Suppressor macrophage treated with lipopolysaccharide for 4 hours (primary cell): Measurements from ENCODE around the gene ILDR2.

Source experiments
- DNase-seq: peaks from one replicate; pipeline ENCODE4 v3.0.0-alpha.2; 2020

The ILDR2 gene

GRCh38 chr1:166975361-166976129 lies at the start of gene ILDR2:
Gene ILDR2 (minus strand): TSS chr1:166975540. CDS start chr1:166975268, 272 bp downstream.
- peak; percentile 47 for DNase-seq

- DNase-seq = no peak
Measured at GRCh38 chr1:167022384-167022783, 47.0 kb upstream of the ILDR2 start.

GRCh38 chr1:167016100-167016750 lies 40.9 kb upstream of the ILDR2 start:
- DNase-seq = peak; percentile 16

GRCh38 chr1:167013108-167013929 lies 38.0 kb upstream of the ILDR2 start:
- no peak for DNase-seq

- DNase-seq = no peak
Measured at GRCh38 chr1:167012570-167012969, 37.2 kb upstream of the ILDR2 start.

- DNase-seq = no peak
Measured at GRCh38 chr1:167011560-167012191, 36.3 kb upstream of the ILDR2 start.

GRCh38 chr1:167003711-167004110 lies 28.4 kb upstream of the ILDR2 start:
- DNase-seq = no peak

- no peak for DNase-seq
Measured at GRCh38 chr1:167002354-167002753, 27.0 kb upstream of the ILDR2 start.

- DNase-seq = no peak
Measured at GRCh38 chr1:167000546-167000945, 25.2 kb upstream of the ILDR2 start.

GRCh38 chr1:166999500-167000055 lies 24.2 kb upstream of the ILDR2 start:
- DNase-seq = no peak

GRCh38 chr1:166999075-166999474 lies 23.7 kb upstream of the ILDR2 start:
- no peak for DNase-seq

GRCh38 chr1:166988974-166989515 lies 13.7 kb upstream of the ILDR2 start, which contains the start of gene MAEL:
Gene MAEL (plus strand): TSS chr1:166989280. CDS start chr1:166989353, 73 bp downstream.
- DNase-seq = no peak

- DNase-seq = no peak
Measured at GRCh38 chr1:166981589-166981988, 6.2 kb upstream of the ILDR2 start.

GRCh38 chr1:166980818-166981217 lies 5.5 kb upstream of the ILDR2 start:
- DNase-seq = no peak

GRCh38 chr1:166980383-166980782 lies 5.0 kb upstream of the ILDR2 start:
- DNase-seq = no peak

- no peak for DNase-seq
Measured at GRCh38 chr1:166978821-166979220, 3.5 kb upstream of the ILDR2 start.

- DNase-seq = no peak
Measured at GRCh38 chr1:166977951-166978350, 2.6 kb upstream of the ILDR2 start.

- DNase-seq = peak; percentile 8
Measured at GRCh38 chr1:166974647-166975345, 544 bp downstream of the ILDR2 start.

- DNase-seq = no peak
Measured at GRCh38 chr1:166972826-166973225, 2.5 kb downstream of the ILDR2 start.

- no peak for DNase-seq
Measured at GRCh38 chr1:166972193-166972592, 3.1 kb downstream of the ILDR2 start.

GRCh38 chr1:166971252-166971651 lies 4.1 kb downstream of the ILDR2 start:
- DNase-seq = peak; percentile 9
